ENCODE data around the gene THRAP3.
"Not testable (repeated sequence)": the region's sequence is repeated elsewhere in the genome, so short reads cannot be mapped to it uniquely, and the experiment has no call there.

THRAP3 gene

GRCh38 chr1:36251794-36252481 is 27.7 kb downstream of the THRAP3 start:
- no peak for DNase-seq (ENCODE audit: low read depth)

- DNase-seq (ENCODE audit: low read depth) = not testable (repeated sequence)
Measured at GRCh38 chr1:36252482-36252824, 28.2 kb downstream of the THRAP3 start.

- DNase-seq (ENCODE audit: low read depth) = no peak
Measured at GRCh38 chr1:36253161-36253862, 29.1 kb downstream of the THRAP3 start.

GRCh38 chr1:36256558-36257374 is 32.5 kb downstream of the THRAP3 start:
- no peak for DNase-seq (ENCODE audit: low read depth)

GRCh38 chr1:36257375-36257767 is 33.1 kb downstream of the THRAP3 start:
- DNase-seq (ENCODE audit: low read depth) = no peak

- DNase-seq (ENCODE audit: low read depth) = no peak
Measured at GRCh38 chr1:36258960-36259344, 34.7 kb downstream of the THRAP3 start.

- DNase-seq (ENCODE audit: low read depth) = no peak
Measured at GRCh38 chr1:36268981-36269380, 44.7 kb downstream of the THRAP3 start.

- DNase-seq (ENCODE audit: low read depth) = no peak
Measured at GRCh38 chr1:36269408-36269838, 45.2 kb downstream of the THRAP3 start.

- no peak for DNase-seq (ENCODE audit: low read depth)
Measured at GRCh38 chr1:36273024-36273423, 48.8 kb downstream of the THRAP3 start.

GRCh38 chr1:36274201-36274600 is 50.0 kb downstream of the THRAP3 start:
- DNase-seq (ENCODE audit: low read depth) = no peak

- no peak for DNase-seq (ENCODE audit: low read depth)
Measured at GRCh38 chr1:36276688-36277087, 52.4 kb downstream of the THRAP3 start.

GRCh38 chr1:36279110-36279788 is 55.0 kb downstream of the THRAP3 start:
- no peak for DNase-seq (ENCODE audit: low read depth)

GRCh38 chr1:36279789-36280296 is 55.6 kb downstream of the THRAP3 start:
- no peak for DNase-seq (ENCODE audit: low read depth)

GRCh38 chr1:36284061-36284460 is 59.8 kb downstream of the THRAP3 start:
- DNase-seq (ENCODE audit: low read depth) = no peak

GRCh38 chr1:36284517-36284916 is 60.3 kb downstream of the THRAP3 start:
- no peak for DNase-seq (ENCODE audit: low read depth)

GRCh38 chr1:36285443-36286101 is 61.3 kb downstream of the THRAP3 start:
- DNase-seq (ENCODE audit: low read depth) = peak; percentile 36

- no peak for DNase-seq (ENCODE audit: low read depth)
Measured at GRCh38 chr1:36286802-36287201, 62.6 kb downstream of the THRAP3 start.

- DNase-seq (ENCODE audit: low read depth) = no peak
Measured at GRCh38 chr1:36287595-36287994, 63.4 kb downstream of the THRAP3 start.

GRCh38 chr1:36295390-36295789 is 71.1 kb downstream of the THRAP3 start:
- DNase-seq (ENCODE audit: low read depth) = no peak

- no peak for DNase-seq (ENCODE audit: low read depth)
Measured at GRCh38 chr1:36297062-36297461, 72.8 kb downstream of the THRAP3 start.

GRCh38 chr1:36298640-36299039 is 74.4 kb downstream of the THRAP3 start:
- no peak for DNase-seq (ENCODE audit: low read depth)

- DNase-seq (ENCODE audit: low read depth) = no peak
Measured at GRCh38 chr1:36300526-36300925, 76.3 kb downstream of the THRAP3 start.
